H9 (cell line): ENCODE measurements around the gene ACP4. TPM values are rescaled to one million over a fixed set of nuclear protein-coding genes. Genes with fewer than 3 reads are reported as not detected.

Experiments
- DNase-seq: peaks from one replicate; pipeline ENCODE4 v3.0.0-alpha.2; 2017
- H2AFZ ChIP-seq: one replicate; pipeline ENCODE4 v1.6.1; 2013; ENCODE audit warnings: mild to moderate bottlenecking, low read length, control low read depth, moderate library complexity
- H2AK5ac ChIP-seq: 2 replicates; pipeline ENCODE4 v1.6.1; 2013; ENCODE audit warnings: low read length, control low read depth, mixed read lengths; ENCODE audit not compliant: insufficient read length
- H2BK120ac ChIP-seq: one replicate; pipeline ENCODE4 v1.6.1; 2013; ENCODE audit warnings: low read depth, mild to moderate bottlenecking, low read length, control low read depth, inconsistent platforms; ENCODE audit not compliant: poor library complexity, severe bottlenecking
- H2BK12ac ChIP-seq: 2 replicates; pipeline ENCODE4 v1.6.1; 2013; ENCODE audit warnings: low read length, control low read depth, mixed read lengths, low read depth; ENCODE audit not compliant: insufficient read length
- H2BK15ac ChIP-seq: 2 replicates; pipeline ENCODE4 v1.6.1; 2013; ENCODE audit warnings: low read depth, low read length, control low read depth
- H2BK20ac ChIP-seq: one replicate; pipeline ENCODE4 v1.6.1; 2013; ENCODE audit warnings: low read depth, mild to moderate bottlenecking, low read length, control low read depth, inconsistent platforms; ENCODE audit not compliant: poor library complexity, severe bottlenecking
- H2BK5ac ChIP-seq: 2 replicates; pipeline ENCODE4 v1.6.1; 2013; ENCODE audit warnings: low read length, control low read depth, mixed read lengths; ENCODE audit not compliant: insufficient read length
- H3K14ac ChIP-seq: 2 replicates; pipeline ENCODE4 v1.6.1; 2013; ENCODE audit warnings: low read length, control low read depth; ENCODE audit not compliant: insufficient read depth
- H3K18ac ChIP-seq: 2 replicates; pipeline ENCODE4 v1.6.1; 2013; ENCODE audit warnings: low read depth, mild to moderate bottlenecking, mixed read lengths, low read length, control low read depth; ENCODE audit not compliant: insufficient read length
- H3K23ac ChIP-seq: 2 replicates; pipeline ENCODE4 v1.6.1; 2013; ENCODE audit warnings: low read length, control low read depth, mixed read lengths, low read depth; ENCODE audit not compliant: insufficient read length
- H3K23me2 ChIP-seq: 2 replicates; pipeline ENCODE4 v1.6.1; 2013; ENCODE audit warnings: low read depth, mild to moderate bottlenecking, mixed read lengths, low read length, control low read depth; ENCODE audit not compliant: insufficient read length, poor library complexity, severe bottlenecking
- H3K27ac ChIP-seq: 2 replicates; pipeline ENCODE4 v1.5.1; 2013; ENCODE audit warnings: low read length, control low read depth, mixed read lengths, low read depth; ENCODE audit not compliant: insufficient read length
- H3K27me3 ChIP-seq: 2 replicates; pipeline ENCODE4 v1.6.1; 2013; ENCODE audit warnings: low read length, control low read depth, inconsistent platforms; ENCODE audit not compliant: insufficient read depth
- H3K4ac ChIP-seq: 2 replicates; pipeline ENCODE4 v1.6.1; 2013; ENCODE audit warnings: low read depth, mild to moderate bottlenecking, control low read depth, inconsistent platforms, low read length, moderate library complexity
- H3K4me1 ChIP-seq: 2 replicates; pipeline ENCODE4 v1.6.1; 2013; ENCODE audit warnings: low read length, control low read depth, inconsistent platforms; ENCODE audit not compliant: insufficient read depth
- H3K4me2 ChIP-seq: 2 replicates; pipeline ENCODE4 v1.6.1; 2013; ENCODE audit warnings: low read length, control low read depth, mixed read lengths; ENCODE audit not compliant: insufficient read length, insufficient read depth
- H3K56ac ChIP-seq: 2 replicates; pipeline ENCODE4 v1.6.1; 2013; ENCODE audit warnings: low read depth, mild to moderate bottlenecking, mixed read lengths, low read length, control low read depth; ENCODE audit not compliant: insufficient read length
- H3K79me1 ChIP-seq: 2 replicates; pipeline ENCODE4 v1.6.1; 2013; ENCODE audit warnings: low read depth, mild to moderate bottlenecking, moderate library complexity, low read length, control low read depth, inconsistent platforms; ENCODE audit not compliant: insufficient read depth, poor library complexity, severe bottlenecking
- H3K79me2 ChIP-seq: 2 replicates; pipeline ENCODE4 v1.6.1; 2013; ENCODE audit warnings: low read length, control low read depth, inconsistent platforms; ENCODE audit not compliant: insufficient read depth
- H3K9ac ChIP-seq: 2 replicates; pipeline ENCODE4 v1.6.1; 2013; ENCODE audit warnings: low read length, control low read depth, mixed read lengths; ENCODE audit not compliant: insufficient read length; ENCODE audit errors: extremely low read depth
- H3K9me3 ChIP-seq: one replicate; pipeline ENCODE4 v1.6.1; 2013; ENCODE audit warnings: low read depth, low read length, inconsistent platforms; ENCODE audit not compliant: control insufficient read depth
- H3T11ph ChIP-seq: one replicate; pipeline ENCODE4 v1.6.1; 2013; ENCODE audit warnings: mild to moderate bottlenecking, low read length, control low read depth, inconsistent platforms
- H4K20me1 ChIP-seq: one replicate; pipeline ENCODE4 v1.6.1; 2013; ENCODE audit not compliant: control insufficient read depth, insufficient read length, insufficient read depth
- H4K5ac ChIP-seq: 2 replicates; pipeline ENCODE4 v1.6.1; 2013; ENCODE audit warnings: low read depth, mild to moderate bottlenecking, mixed read lengths, low read length, control low read depth; ENCODE audit not compliant: insufficient read length
- H4K8ac ChIP-seq: replicated peaks from 2 replicates; pipeline ENCODE4 v1.6.1; 2013; ENCODE audit warnings: low read length, control low read depth, mixed read lengths, low read depth; ENCODE audit not compliant: insufficient read length
- H4K91ac ChIP-seq: 2 replicates; pipeline ENCODE4 v1.6.1; 2013; ENCODE audit warnings: low read depth, mild to moderate bottlenecking, moderate library complexity, mixed read lengths, low read length, control low read depth; ENCODE audit not compliant: insufficient read length
- H3K27ac Mint-ChIP-seq, 3 experiments: 2 replicates in 2 of 3; 3 replicates in 1 of 3; pipeline ENCODE4 v1.8.0; 2020 to 2021; ENCODE audit warnings: mixed read lengths in 3 of 3, mild to moderate bottlenecking in 1 of 3, moderate library complexity in 1 of 3
- H3K27me3 Mint-ChIP-seq: 2 replicates; pipeline ENCODE4 v1.8.0; 2021; ENCODE audit warnings: low read depth, mild to moderate bottlenecking, moderate library complexity, mixed read lengths
- H3K36me3 Mint-ChIP-seq, 3 experiments: 2 replicates in 2 of 3; 3 replicates in 1 of 3; pipeline ENCODE4 v1.8.0; 2020 to 2021; ENCODE audit warnings: low read depth in 3 of 3, mixed read lengths in 3 of 3; ENCODE audit not compliant: insufficient read depth in 1 of 3
- H3K4me1 Mint-ChIP-seq, 2 experiments: 2 replicates each; pipeline ENCODE4 v1.8.0; 2020; ENCODE audit warnings: mixed read lengths in 2 of 2
- H3K4me3 Mint-ChIP-seq, 2 experiments: 2 replicates in 1 of 2; 3 replicates in 1 of 2; pipeline ENCODE4 v1.8.0; 2020 to 2021; ENCODE audit warnings: mild to moderate bottlenecking in 2 of 2, mixed read lengths in 2 of 2, moderate library complexity in 1 of 2
- H3K9me3 Mint-ChIP-seq, 2 experiments: 2 replicates in 1 of 2; 3 replicates in 1 of 2; pipeline ENCODE4 v1.8.0; 2020; ENCODE audit warnings: mild to moderate bottlenecking in 2 of 2, mixed read lengths in 2 of 2, moderate library complexity in 1 of 2
- CTCF ChIP-seq: fragments of 200-600 bp; sonication (generic); conservative IDR thresholded peaks from 3 replicates; pipeline ENCODE4 v1.8.0; 2021; ENCODE audit warnings: antibody characterized with exemption, mild to moderate bottlenecking
- WGBS: extraction: QIAGEN DNeasy Blood & Tissue Kit; methylation state at CpG from one replicate; pipeline ENCODE4 v1.1.7; 2013; ENCODE audit warnings: missing lambda C conversion rate, low lambda C conversion rate, mixed read lengths; ENCODE audit not compliant: insufficient read length; ENCODE audit errors: extremely low coverage; 5-methylcytosine and 5-hydroxymethylcytosine counted together
- total RNA-seq: library from RNA; stranded (reverse); gene quantifications from 2 replicates; pipeline ENCODE4 v1.2.1, GENCODE V29; 2021

ACP4 gene
- total RNA-seq, 1 experiment from 2014 or later, result not detected

- no peak overlapping the region for H3K27ac Mint-ChIP-seq
- H3K4me1 Mint-ChIP-seq, result peaks cover 9 to 10% of the 10 kb centered on the region in 2 experiments
These were observed 780 bp downstream of the ACP4 start for GRCh38 chr19:50790922-50791467.

More at GRCh38 chr19:50790922-50791467, 780 bp downstream of the ACP4 start:
- Histone ChIP-seq H3K4ac (no peak overlapping the region), H2BK5ac (no peak overlapping the region), H3K27ac (no peak overlapping the region), H4K5ac (no peak overlapping the region), H4K20me1 (no peaks in the 10 kb centered on the region), H2BK120ac (no peak overlapping the region), H3K9me3 (no peaks in the 10 kb centered on the region), H3K79me1 (no peaks in the 10 kb centered on the region), H3K9ac (no peak overlapping the region), H4K91ac (no peak overlapping the region), H3K23me2 (no peaks in the 10 kb centered on the region), H3K14ac (no peak overlapping the region), H3K27me3 (no peaks in the 10 kb centered on the region), H4K8ac (no peak overlapping the region), H3K79me2 (no peaks in the 10 kb centered on the region), H2AK5ac (no peak overlapping the region), H2BK20ac (no peak overlapping the region), H3K4me2 (no peak overlapping the region), H2BK12ac (no peak overlapping the region), H3K23ac (no peak overlapping the region), H3K18ac (no peak overlapping the region), H3K56ac (no peak overlapping the region), H2AFZ (no peak overlapping the region), H2BK15ac (no peak overlapping the region), H3K4me1 (no peaks in the 10 kb centered on the region), H3T11ph (no peak overlapping the region)
- Mint-ChIP-seq H3K27me3 (peaks cover 28% of the 10 kb centered on the region), H3K9me3 (no peaks in the 10 kb centered on the region), H3K36me3 (peaks cover 0 to 11% (median 0%) of the 10 kb centered on the region in 3 experiments; a peak in 2 of 7 replicates), H3K4me3 (no peak overlapping the region)
- DNase-seq, result no peak
- no peak for TF ChIP-seq CTCF
- no CpG with 5 or more reads among the region's 6 CpGs for WGBS
